WTC11 (cell line): ENCODE measurements around the gene KANSL3. TPM values are rescaled to one million over a fixed set of nuclear protein-coding genes. Genes with fewer than 3 reads are reported as not detected.

ENCODE experiments used
- AR ChIP-seq: fragments of 250-450 bp; sonication (Bioruptor Pico); IDR thresholded peaks from 2 replicates; pipeline ENCODE4 v1.9.0; 2021; ENCODE audit warnings: mild to moderate bottlenecking
- EMX1 ChIP-seq: fragments of 250-450 bp; sonication (Bioruptor Pico); IDR thresholded peaks from 2 replicates; pipeline ENCODE4 v1.8.0; 2021; ENCODE audit warnings: mild to moderate bottlenecking
- ERG ChIP-seq: fragments of 250-450 bp; sonication (Bioruptor Pico); IDR thresholded peaks from 2 replicates; pipeline ENCODE4 v1.8.0; 2021; ENCODE audit warnings: mild to moderate bottlenecking
- HMGA2 ChIP-seq: fragments of 250-450 bp; sonication (Bioruptor Pico); IDR thresholded peaks from 2 replicates; pipeline ENCODE4 v1.4.0; 2021; ENCODE audit warnings: mild to moderate bottlenecking, moderate library complexity
- JAZF1 ChIP-seq: fragments of 250-450 bp; sonication (Bioruptor Pico); IDR thresholded peaks from 2 replicates; pipeline ENCODE4 v1.9.0; 2021; ENCODE audit warnings: moderate library complexity, mild to moderate bottlenecking, inconsistent platforms
- NFYB ChIP-seq: sonication (generic); formaldehyde crosslinking; conservative IDR thresholded peaks from 2 replicates; pipeline ENCODE4 v1.8.0; 2022; ENCODE audit warnings: low read depth, missing genetic modification reagents
- RELA ChIP-seq: sonication (generic); formaldehyde crosslinking; IDR thresholded peaks from 2 replicates; pipeline ENCODE4 v1.8.1; 2022; ENCODE audit warnings: missing genetic modification reagents, mild to moderate bottlenecking, borderline replicate concordance
- SP1 ChIP-seq: sonication (generic); formaldehyde crosslinking; conservative IDR thresholded peaks from 2 replicates; pipeline ENCODE4 v1.8.1; 2022; ENCODE audit warnings: missing genetic modification reagents
- ZNF232 ChIP-seq: sonication (generic); formaldehyde crosslinking; IDR thresholded peaks from 2 replicates; pipeline ENCODE4 v1.8.0; 2022; ENCODE audit warnings: mild to moderate bottlenecking, missing genetic modification reagents
- ZNF263 ChIP-seq: sonication (generic); formaldehyde crosslinking; IDR thresholded peaks from 2 replicates; pipeline ENCODE4 v1.8.1; 2022; ENCODE audit warnings: low read depth, mild to moderate bottlenecking, moderate library complexity, missing genetic modification reagents
- ZNF423 ChIP-seq: fragments of 250-450 bp; sonication (Bioruptor Pico); IDR thresholded peaks from 2 replicates; pipeline ENCODE4 v2.1.2; 2022; ENCODE audit warnings: mild to moderate bottlenecking, moderate library complexity
- total RNA-seq: library from RNA; stranded (reverse); gene quantifications from 3 replicates; pipeline ENCODE4 v1.2.3, GENCODE V29; 2021
- TF ChIP-seq, protein P1 (sequence below): sonication (generic); formaldehyde crosslinking; IDR thresholded peaks from 2 replicates; pipeline ENCODE4 v1.8.1; 2022; ENCODE audit warnings: mild to moderate bottlenecking, missing genetic modification reagents, moderate library complexity, borderline replicate concordance
- TF ChIP-seq, protein P2 (sequence below): sonication (generic); formaldehyde crosslinking; IDR thresholded peaks from 2 replicates; pipeline ENCODE4 v1.8.0; 2023; ENCODE audit warnings: missing genetic modification reagents, mild to moderate bottlenecking, borderline replicate concordance
- TF ChIP-seq, protein P3 (sequence below): sonication (generic); formaldehyde crosslinking; conservative IDR thresholded peaks from 2 replicates; pipeline ENCODE4 v1.8.1; 2023; ENCODE audit warnings: mild to moderate bottlenecking, low read depth, missing genetic modification reagents, moderate library complexity
- TF ChIP-seq, protein P4 (sequence below): sonication (generic); formaldehyde crosslinking; IDR thresholded peaks from 2 replicates; pipeline ENCODE4 v1.8.0; 2022; ENCODE audit warnings: mild to moderate bottlenecking, missing genetic modification reagents
- TF ChIP-seq, protein P5 (sequence below): fragments of 250-450 bp; sonication (Bioruptor Pico); IDR thresholded peaks from 2 replicates; pipeline ENCODE4 v1.9.0; 2021; ENCODE audit warnings: mild to moderate bottlenecking, borderline replicate concordance
- TF ChIP-seq, protein P6 (sequence below): sonication (generic); formaldehyde crosslinking; IDR thresholded peaks from 2 replicates; pipeline ENCODE4 v1.8.1; 2023; ENCODE audit warnings: mild to moderate bottlenecking, missing genetic modification reagents, moderate library complexity

The KANSL3 gene
- total RNA-seq, 1 experiment from 2014 or later, result 32.5 TPM

GRCh38 chr2:96638144-96639121, at the start of gene KANSL3 (continued):
- TF ChIP-seq, protein P1, sequence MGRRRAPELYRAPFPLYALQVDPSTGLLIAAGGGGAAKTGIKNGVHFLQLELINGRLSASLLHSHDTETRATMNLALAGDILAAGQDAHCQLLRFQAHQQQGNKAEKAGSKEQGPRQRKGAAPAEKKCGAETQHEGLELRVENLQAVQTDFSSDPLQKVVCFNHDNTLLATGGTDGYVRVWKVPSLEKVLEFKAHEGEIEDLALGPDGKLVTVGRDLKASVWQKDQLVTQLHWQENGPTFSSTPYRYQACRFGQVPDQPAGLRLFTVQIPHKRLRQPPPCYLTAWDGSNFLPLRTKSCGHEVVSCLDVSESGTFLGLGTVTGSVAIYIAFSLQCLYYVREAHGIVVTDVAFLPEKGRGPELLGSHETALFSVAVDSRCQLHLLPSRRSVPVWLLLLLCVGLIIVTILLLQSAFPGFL (CRISPR knock-in tag), result 0 out of 2 replicates have a peak, but pooled peaks have one; percentile 63
- TF ChIP-seq EMX1 (CRISPR knock-in tag), result no peak
- no peak for TF ChIP-seq HMGA2 (CRISPR knock-in tag)
- TF ChIP-seq, protein P2, sequence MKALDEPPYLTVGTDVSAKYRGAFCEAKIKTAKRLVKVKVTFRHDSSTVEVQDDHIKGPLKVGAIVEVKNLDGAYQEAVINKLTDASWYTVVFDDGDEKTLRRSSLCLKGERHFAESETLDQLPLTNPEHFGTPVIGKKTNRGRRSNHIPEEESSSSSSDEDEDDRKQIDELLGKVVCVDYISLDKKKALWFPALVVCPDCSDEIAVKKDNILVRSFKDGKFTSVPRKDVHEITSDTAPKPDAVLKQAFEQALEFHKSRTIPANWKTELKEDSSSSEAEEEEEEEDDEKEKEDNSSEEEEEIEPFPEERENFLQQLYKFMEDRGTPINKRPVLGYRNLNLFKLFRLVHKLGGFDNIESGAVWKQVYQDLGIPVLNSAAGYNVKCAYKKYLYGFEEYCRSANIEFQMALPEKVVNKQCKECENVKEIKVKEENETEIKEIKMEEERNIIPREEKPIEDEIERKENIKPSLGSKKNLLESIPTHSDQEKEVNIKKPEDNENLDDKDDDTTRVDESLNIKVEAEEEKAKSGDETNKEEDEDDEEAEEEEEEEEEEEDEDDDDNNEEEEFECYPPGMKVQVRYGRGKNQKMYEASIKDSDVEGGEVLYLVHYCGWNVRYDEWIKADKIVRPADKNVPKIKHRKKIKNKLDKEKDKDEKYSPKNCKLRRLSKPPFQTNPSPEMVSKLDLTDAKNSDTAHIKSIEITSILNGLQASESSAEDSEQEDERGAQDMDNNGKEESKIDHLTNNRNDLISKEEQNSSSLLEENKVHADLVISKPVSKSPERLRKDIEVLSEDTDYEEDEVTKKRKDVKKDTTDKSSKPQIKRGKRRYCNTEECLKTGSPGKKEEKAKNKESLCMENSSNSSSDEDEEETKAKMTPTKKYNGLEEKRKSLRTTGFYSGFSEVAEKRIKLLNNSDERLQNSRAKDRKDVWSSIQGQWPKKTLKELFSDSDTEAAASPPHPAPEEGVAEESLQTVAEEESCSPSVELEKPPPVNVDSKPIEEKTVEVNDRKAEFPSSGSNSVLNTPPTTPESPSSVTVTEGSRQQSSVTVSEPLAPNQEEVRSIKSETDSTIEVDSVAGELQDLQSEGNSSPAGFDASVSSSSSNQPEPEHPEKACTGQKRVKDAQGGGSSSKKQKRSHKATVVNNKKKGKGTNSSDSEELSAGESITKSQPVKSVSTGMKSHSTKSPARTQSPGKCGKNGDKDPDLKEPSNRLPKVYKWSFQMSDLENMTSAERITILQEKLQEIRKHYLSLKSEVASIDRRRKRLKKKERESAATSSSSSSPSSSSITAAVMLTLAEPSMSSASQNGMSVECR (CRISPR knock-in tag), result peak; percentile 37; the same call in 1 of the 2 replicates
- TF ChIP-seq, protein P3, sequence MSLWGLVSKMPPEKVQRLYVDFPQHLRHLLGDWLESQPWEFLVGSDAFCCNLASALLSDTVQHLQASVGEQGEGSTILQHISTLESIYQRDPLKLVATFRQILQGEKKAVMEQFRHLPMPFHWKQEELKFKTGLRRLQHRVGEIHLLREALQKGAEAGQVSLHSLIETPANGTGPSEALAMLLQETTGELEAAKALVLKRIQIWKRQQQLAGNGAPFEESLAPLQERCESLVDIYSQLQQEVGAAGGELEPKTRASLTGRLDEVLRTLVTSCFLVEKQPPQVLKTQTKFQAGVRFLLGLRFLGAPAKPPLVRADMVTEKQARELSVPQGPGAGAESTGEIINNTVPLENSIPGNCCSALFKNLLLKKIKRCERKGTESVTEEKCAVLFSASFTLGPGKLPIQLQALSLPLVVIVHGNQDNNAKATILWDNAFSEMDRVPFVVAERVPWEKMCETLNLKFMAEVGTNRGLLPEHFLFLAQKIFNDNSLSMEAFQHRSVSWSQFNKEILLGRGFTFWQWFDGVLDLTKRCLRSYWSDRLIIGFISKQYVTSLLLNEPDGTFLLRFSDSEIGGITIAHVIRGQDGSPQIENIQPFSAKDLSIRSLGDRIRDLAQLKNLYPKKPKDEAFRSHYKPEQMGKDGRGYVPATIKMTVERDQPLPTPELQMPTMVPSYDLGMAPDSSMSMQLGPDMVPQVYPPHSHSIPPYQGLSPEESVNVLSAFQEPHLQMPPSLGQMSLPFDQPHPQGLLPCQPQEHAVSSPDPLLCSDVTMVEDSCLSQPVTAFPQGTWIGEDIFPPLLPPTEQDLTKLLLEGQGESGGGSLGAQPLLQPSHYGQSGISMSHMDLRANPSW (CRISPR knock-in tag), result no peak
- TF ChIP-seq ZNF263 (CRISPR knock-in tag), result no peak
- TF ChIP-seq AR, result no peak
- TF ChIP-seq, protein P4, sequence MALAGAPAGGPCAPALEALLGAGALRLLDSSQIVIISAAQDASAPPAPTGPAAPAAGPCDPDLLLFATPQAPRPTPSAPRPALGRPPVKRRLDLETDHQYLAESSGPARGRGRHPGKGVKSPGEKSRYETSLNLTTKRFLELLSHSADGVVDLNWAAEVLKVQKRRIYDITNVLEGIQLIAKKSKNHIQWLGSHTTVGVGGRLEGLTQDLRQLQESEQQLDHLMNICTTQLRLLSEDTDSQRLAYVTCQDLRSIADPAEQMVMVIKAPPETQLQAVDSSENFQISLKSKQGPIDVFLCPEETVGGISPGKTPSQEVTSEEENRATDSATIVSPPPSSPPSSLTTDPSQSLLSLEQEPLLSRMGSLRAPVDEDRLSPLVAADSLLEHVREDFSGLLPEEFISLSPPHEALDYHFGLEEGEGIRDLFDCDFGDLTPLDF (CRISPR knock-in tag), result peak; percentile 70
- peak; percentile 99 for TF ChIP-seq SP1 (CRISPR knock-in tag)
- peak; percentile 88 for TF ChIP-seq RELA (CRISPR knock-in tag)
- no peak for TF ChIP-seq JAZF1
- TF ChIP-seq, protein P5, sequence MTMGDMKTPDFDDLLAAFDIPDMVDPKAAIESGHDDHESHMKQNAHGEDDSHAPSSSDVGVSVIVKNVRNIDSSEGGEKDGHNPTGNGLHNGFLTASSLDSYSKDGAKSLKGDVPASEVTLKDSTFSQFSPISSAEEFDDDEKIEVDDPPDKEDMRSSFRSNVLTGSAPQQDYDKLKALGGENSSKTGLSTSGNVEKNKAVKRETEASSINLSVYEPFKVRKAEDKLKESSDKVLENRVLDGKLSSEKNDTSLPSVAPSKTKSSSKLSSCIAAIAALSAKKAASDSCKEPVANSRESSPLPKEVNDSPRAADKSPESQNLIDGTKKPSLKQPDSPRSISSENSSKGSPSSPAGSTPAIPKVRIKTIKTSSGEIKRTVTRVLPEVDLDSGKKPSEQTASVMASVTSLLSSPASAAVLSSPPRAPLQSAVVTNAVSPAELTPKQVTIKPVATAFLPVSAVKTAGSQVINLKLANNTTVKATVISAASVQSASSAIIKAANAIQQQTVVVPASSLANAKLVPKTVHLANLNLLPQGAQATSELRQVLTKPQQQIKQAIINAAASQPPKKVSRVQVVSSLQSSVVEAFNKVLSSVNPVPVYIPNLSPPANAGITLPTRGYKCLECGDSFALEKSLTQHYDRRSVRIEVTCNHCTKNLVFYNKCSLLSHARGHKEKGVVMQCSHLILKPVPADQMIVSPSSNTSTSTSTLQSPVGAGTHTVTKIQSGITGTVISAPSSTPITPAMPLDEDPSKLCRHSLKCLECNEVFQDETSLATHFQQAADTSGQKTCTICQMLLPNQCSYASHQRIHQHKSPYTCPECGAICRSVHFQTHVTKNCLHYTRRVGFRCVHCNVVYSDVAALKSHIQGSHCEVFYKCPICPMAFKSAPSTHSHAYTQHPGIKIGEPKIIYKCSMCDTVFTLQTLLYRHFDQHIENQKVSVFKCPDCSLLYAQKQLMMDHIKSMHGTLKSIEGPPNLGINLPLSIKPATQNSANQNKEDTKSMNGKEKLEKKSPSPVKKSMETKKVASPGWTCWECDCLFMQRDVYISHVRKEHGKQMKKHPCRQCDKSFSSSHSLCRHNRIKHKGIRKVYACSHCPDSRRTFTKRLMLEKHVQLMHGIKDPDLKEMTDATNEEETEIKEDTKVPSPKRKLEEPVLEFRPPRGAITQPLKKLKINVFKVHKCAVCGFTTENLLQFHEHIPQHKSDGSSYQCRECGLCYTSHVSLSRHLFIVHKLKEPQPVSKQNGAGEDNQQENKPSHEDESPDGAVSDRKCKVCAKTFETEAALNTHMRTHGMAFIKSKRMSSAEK (CRISPR knock-in tag), result no peak
- TF ChIP-seq ZNF232 (CRISPR knock-in tag), result peak; percentile 93
- TF ChIP-seq ZNF423, result no peak
- TF ChIP-seq NFYB (CRISPR knock-in tag), result peak; percentile 36; the same call in 1 of the 2 replicates
- TF ChIP-seq ERG (CRISPR knock-in tag), result no peak
- TF ChIP-seq, protein P6, sequence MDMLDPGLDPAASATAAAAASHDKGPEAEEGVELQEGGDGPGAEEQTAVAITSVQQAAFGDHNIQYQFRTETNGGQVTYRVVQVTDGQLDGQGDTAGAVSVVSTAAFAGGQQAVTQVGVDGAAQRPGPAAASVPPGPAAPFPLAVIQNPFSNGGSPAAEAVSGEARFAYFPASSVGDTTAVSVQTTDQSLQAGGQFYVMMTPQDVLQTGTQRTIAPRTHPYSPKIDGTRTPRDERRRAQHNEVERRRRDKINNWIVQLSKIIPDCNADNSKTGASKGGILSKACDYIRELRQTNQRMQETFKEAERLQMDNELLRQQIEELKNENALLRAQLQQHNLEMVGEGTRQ (CRISPR knock-in tag), result no peak; the same call in 1 of the 2 replicates
